ENCODE results near the gene A3GALT2.

The A3GALT2 gene

GRCh38 chr1:33286451-33287185 lies 34.3 kb downstream of the A3GALT2 start:
- Histone ChIP-seq H3K9me2 (replicated peaks; ENCODE audit: low read depth, low read length) (no peaks in the 10 kb centered on the region), H3K36me3 (ENCODE audit: insufficient read depth, low read length) (peaks cover 43% of the 10 kb centered on the region; the same call in 1 of the 2 replicates), H3F3A (ENCODE audit: low read depth) (no peaks in the 10 kb centered on the region), H3K4me2 (ENCODE audit: low read depth, low read length, poor library complexity, severe bottlenecking) (no peak overlapping the region), H3K79me2 (ENCODE audit: insufficient read depth, low read length) (no peaks in the 10 kb centered on the region), H3K4me3 (ENCODE audit: low read length, poor library complexity, severe bottlenecking) (no peak overlapping the region), H4K20me1 (ENCODE audit: insufficient read depth, low read length, poor library complexity, severe bottlenecking) (no peaks in the 10 kb centered on the region), H3K4me1 (ENCODE audit: insufficient read depth, low read length, poor library complexity, severe bottlenecking) (no peaks in the 10 kb centered on the region), H2AFZ (ENCODE audit: low read length) (no peak overlapping the region), H3K9me3 (ENCODE audit: insufficient read depth, low read depth, low read length) (no peaks in the 10 kb centered on the region), H3K9ac (ENCODE audit: low read depth, low read length, poor library complexity, severe bottlenecking) (no peak overlapping the region), H3K27me3 (ENCODE audit: insufficient read depth, low read length, poor library complexity, severe bottlenecking) (no peaks in the 10 kb centered on the region)
- TF ChIP-seq EZH2phosphoT487 (IDR thresholded peaks at IDR 0.05; ENCODE audit: borderline replicate concordance) (no peak), CTCF (conservative IDR thresholded peaks at IDR 0.05; ENCODE audit: low read length) (no peak)

GRCh38 chr1:33284049-33284448 lies 36.8 kb downstream of the A3GALT2 start:
- Histone ChIP-seq H3K9ac (ENCODE audit: low read depth, low read length, poor library complexity, severe bottlenecking) (no peak overlapping the region), H4K20me1 (ENCODE audit: insufficient read depth, low read length, poor library complexity, severe bottlenecking) (no peaks in the 10 kb centered on the region), H3K4me2 (ENCODE audit: low read depth, low read length, poor library complexity, severe bottlenecking) (no peak overlapping the region), H3K9me2 (replicated peaks; ENCODE audit: low read depth, low read length) (no peaks in the 10 kb centered on the region), H3K4me1 (ENCODE audit: insufficient read depth, low read length, poor library complexity, severe bottlenecking) (no peaks in the 10 kb centered on the region), H3K36me3 (ENCODE audit: insufficient read depth, low read length) (peaks cover 59% of the 10 kb centered on the region; the same call in 1 of the 2 replicates), H3F3A (ENCODE audit: low read depth) (no peaks in the 10 kb centered on the region), H3K9me3 (ENCODE audit: insufficient read depth, low read depth, low read length) (no peaks in the 10 kb centered on the region), H2AFZ (ENCODE audit: low read length) (no peak overlapping the region), H3K27me3 (ENCODE audit: insufficient read depth, low read length, poor library complexity, severe bottlenecking) (no peaks in the 10 kb centered on the region), H3K4me3 (ENCODE audit: low read length, poor library complexity, severe bottlenecking) (no peak overlapping the region), H3K79me2 (ENCODE audit: insufficient read depth, low read length) (no peaks in the 10 kb centered on the region)
- TF ChIP-seq CTCF (conservative IDR thresholded peaks at IDR 0.05; ENCODE audit: low read length) (no peak), EZH2phosphoT487 (IDR thresholded peaks at IDR 0.05; ENCODE audit: borderline replicate concordance) (no peak)

- Histone ChIP-seq H3K79me2 (ENCODE audit: insufficient read depth, low read length) (no peaks in the 10 kb centered on the region), H3K36me3 (ENCODE audit: insufficient read depth, low read length) (peaks cover 63% of the 10 kb centered on the region; the same call in 1 of the 2 replicates), H2AFZ (ENCODE audit: low read length) (no peak overlapping the region), H3K9me2 (replicated peaks; ENCODE audit: low read depth, low read length) (no peaks in the 10 kb centered on the region), H3K9ac (ENCODE audit: low read depth, low read length, poor library complexity, severe bottlenecking) (no peak overlapping the region), H3K27me3 (ENCODE audit: insufficient read depth, low read length, poor library complexity, severe bottlenecking) (no peaks in the 10 kb centered on the region), H3F3A (ENCODE audit: low read depth) (no peaks in the 10 kb centered on the region), H4K20me1 (ENCODE audit: insufficient read depth, low read length, poor library complexity, severe bottlenecking) (no peaks in the 10 kb centered on the region), H3K9me3 (ENCODE audit: insufficient read depth, low read depth, low read length) (no peaks in the 10 kb centered on the region), H3K4me3 (ENCODE audit: low read length, poor library complexity, severe bottlenecking) (no peak overlapping the region), H3K4me2 (ENCODE audit: low read depth, low read length, poor library complexity, severe bottlenecking) (no peak overlapping the region), H3K4me1 (ENCODE audit: insufficient read depth, low read length, poor library complexity, severe bottlenecking) (no peaks in the 10 kb centered on the region)
- TF ChIP-seq EZH2phosphoT487 (IDR thresholded peaks at IDR 0.05; ENCODE audit: borderline replicate concordance): no peak
- no peak for TF ChIP-seq CTCF (conservative IDR thresholded peaks at IDR 0.05; ENCODE audit: low read length)
Observed at GRCh38 chr1:33282791-33283190, 38.1 kb downstream of the A3GALT2 start.
